Epidermal melanocyte (primary cell): ENCODE data around the gene SLC43A1.
"Not testable (repeated sequence)": the region's sequence is repeated elsewhere in the genome, so short reads cannot be mapped to it uniquely, and the experiment has no call there.

ENCODE experiments used
- DNase-seq: peaks from one replicate; pipeline ENCODE4 v3.0.0; 2011; ENCODE audit warnings: low spot score; ENCODE audit not compliant: insufficient read length

The SLC43A1 gene

GRCh38 chr11:57461841-57462489 is 53.5 kb downstream of the SLC43A1 start:
- DNase-seq: no peak

GRCh38 chr11:57460758-57461749 is 54.4 kb downstream of the SLC43A1 start:
- no peak for DNase-seq

GRCh38 chr11:57460022-57460757 is 55.3 kb downstream of the SLC43A1 start, which contains the start of gene RTN4RL2:
RTN4RL2 (plus strand) TSS chr11:57460528; CDS start chr11:57460866, 338 bp downstream.
- DNase-seq: peak; percentile 71

- DNase-seq: no peak
Measured at GRCh38 chr11:57459164-57460021, 56.1 kb downstream of the SLC43A1 start.

- DNase-seq: no peak
Measured at GRCh38 chr11:57458410-57459163, 56.9 kb downstream of the SLC43A1 start.

- no peak for DNase-seq
Measured at GRCh38 chr11:57458060-57458409, 57.5 kb downstream of the SLC43A1 start.

GRCh38 chr11:57457643-57458023 is 57.9 kb downstream of the SLC43A1 start:
- no peak for DNase-seq

GRCh38 chr11:57456960-57457642 is 58.4 kb downstream of the SLC43A1 start:
- peak; percentile 84 for DNase-seq

- DNase-seq: no peak
Measured at GRCh38 chr11:57453543-57454177, 61.8 kb downstream of the SLC43A1 start.

GRCh38 chr11:57446055-57446454 is 69.4 kb downstream of the SLC43A1 start:
- no peak for DNase-seq

GRCh38 chr11:57445122-57445394 is 70.4 kb downstream of the SLC43A1 start:
- DNase-seq: not testable (repeated sequence)

- no peak for DNase-seq
Measured at GRCh38 chr11:57444362-57445121, 71.0 kb downstream of the SLC43A1 start.

- DNase-seq: no peak
Measured at GRCh38 chr11:57440744-57441414, 74.6 kb downstream of the SLC43A1 start.

GRCh38 chr11:57439786-57440185 is 75.7 kb downstream of the SLC43A1 start:
- DNase-seq: no peak

GRCh38 chr11:57438345-57439285 is 76.9 kb downstream of the SLC43A1 start:
- no peak for DNase-seq

GRCh38 chr11:57436031-57436430 is 79.5 kb downstream of the SLC43A1 start:
- no peak for DNase-seq
